Stromal cell of bone marrow (primary cell): ENCODE data around the gene VSTM2B.

Experiments used
- DNase-seq: peaks from one replicate; pipeline ENCODE4 v3.0.0-alpha.2; 2012; ENCODE audit warnings: low read depth

VSTM2B gene

GRCh38 chr19:29568036-29569025 is 42.5 kb downstream of the VSTM2B start:
- DNase-seq: no peak

- DNase-seq: no peak
Measured at GRCh38 chr19:29569038-29569911, 43.5 kb downstream of the VSTM2B start.

GRCh38 chr19:29571181-29571580 is 45.4 kb downstream of the VSTM2B start:
- DNase-seq: no peak

DNA sequence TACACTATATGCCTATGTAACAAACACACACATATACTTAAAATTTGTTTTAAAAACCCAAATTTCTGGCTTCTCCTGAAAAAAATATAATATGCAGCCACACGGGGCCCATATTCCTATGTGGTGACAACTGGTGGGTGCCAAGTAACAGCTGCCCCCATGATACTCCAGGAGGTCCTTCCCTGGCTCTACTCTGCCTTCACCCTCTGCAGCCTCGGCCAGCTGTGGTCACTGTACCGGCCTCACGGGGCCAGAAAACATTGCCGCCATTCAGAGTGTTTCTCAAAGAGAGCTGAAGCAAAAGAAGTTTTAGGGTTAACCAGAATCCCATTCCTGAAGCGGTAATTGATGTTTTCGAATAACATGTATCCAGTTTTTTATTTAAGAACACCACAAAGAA is 47.7 kb downstream of the VSTM2B start:
- no peak for DNase-seq

DNA sequence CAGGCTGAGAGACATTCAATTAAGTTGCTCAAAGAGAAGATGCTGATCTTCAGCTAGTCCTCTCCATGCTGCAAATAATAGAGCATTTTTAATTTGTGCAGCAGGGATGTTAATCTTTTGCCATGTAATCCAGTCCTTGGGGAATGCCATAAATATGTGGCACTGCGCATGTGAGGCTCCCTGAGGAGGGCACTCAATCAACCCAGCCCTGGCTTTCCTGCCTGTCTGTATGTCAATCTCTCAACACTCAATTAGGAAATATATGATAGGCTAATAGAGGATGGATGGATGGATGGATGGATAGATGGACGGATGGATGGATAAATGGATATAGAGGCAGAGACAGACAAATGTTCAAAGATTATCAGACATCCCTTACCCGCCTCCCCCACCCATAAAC is 48.7 kb downstream of the VSTM2B start:
- no peak for DNase-seq

GRCh38 chr19:29576046-29576606 is 50.3 kb downstream of the VSTM2B start:
- no peak for DNase-seq

- no peak for DNase-seq
Measured at GRCh38 chr19:29576761-29577648, 51.2 kb downstream of the VSTM2B start.

GRCh38 chr19:29577649-29577963 is 51.8 kb downstream of the VSTM2B start:
- DNase-seq: no peak

DNA sequence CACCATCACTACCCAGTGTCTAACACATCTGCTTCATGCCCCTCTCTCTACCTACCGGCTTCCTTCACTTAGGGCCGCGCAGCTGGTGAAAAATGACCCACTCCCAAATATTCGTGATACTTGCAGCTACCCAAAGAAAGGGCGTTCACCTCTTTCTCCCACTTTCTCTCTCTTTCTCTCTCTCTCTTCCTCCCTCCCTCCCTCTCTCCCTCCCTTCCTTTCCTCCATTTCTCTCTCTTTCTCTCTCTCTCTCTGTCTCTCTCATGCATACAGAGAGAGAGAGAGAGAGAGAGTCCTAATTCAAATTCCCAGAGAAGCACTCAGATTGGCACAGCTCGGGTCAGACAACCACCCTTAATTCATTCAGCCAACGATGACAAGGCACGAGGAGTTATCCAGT is 52.6 kb downstream of the VSTM2B start:
- DNase-seq: no peak

GRCh38 chr19:29579308-29579910 is 53.6 kb downstream of the VSTM2B start:
- no peak for DNase-seq

DNA sequence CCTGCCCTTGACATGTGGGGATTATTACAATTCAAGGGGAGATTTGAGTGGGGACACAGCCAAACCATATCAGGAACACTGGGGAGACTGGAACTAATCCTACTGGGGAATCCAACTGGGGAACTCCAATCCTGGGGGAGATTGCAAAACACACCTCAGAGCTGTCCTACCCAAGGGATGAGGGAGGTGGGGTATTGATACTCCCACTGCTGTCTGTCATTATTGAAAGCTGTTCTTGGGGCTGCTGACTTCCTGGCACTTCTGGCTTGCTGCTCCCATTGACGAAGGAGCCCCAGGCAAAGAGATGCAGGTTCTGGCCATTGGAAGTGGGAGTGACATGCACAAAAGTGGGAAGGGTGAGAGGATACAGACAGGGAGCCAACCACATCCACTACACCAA is 55.6 kb downstream of the VSTM2B start:
- no peak for DNase-seq

- DNase-seq: no peak
Measured at GRCh38 chr19:29583196-29583999, 57.6 kb downstream of the VSTM2B start.

- DNase-seq: no peak
Measured at GRCh38 chr19:29586401-29586800, 60.6 kb downstream of the VSTM2B start.

DNA sequence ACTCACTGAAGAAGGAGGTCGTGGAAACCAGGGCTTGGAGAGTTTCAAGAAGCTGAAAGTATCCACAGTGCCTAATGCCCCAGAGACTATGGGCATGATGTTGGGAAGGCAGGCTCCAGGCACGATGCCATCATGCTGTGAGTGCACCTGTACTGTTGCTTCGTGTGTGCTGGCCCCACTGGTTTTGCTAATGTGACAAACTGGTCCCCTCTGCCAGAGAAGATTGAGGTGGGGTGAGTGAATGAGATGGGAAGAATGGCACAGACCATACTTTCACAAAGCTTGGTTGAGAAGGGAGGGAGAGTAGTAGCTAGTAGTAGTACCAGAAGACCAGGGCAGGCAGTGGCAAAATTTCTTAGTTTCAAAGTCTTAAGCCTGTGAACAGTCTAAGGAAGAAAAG is 61.3 kb downstream of the VSTM2B start:
- DNase-seq: no peak

DNA sequence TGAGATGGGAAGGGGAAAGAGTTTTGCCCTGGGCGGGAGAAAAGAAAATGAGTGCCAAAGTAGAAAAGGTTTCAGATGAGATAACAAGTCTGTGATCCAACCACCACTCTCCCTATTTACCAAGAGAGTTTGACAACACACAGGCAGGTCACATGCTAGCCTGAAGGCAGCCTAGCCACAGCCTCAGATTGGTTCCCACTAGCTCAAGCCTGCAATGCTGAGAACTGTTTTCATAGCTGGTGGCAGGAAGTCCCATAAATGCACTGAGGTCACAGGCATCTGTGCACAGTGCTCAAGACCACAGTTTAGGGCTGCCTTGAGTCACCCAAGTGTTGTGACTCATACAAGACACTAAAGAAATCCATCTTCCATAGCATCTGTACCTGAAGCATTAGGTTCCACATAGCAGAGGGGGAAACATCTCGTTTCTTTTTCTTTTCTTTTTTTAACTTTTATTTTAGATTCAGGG is 61.8 kb downstream of the VSTM2B start:
- DNase-seq: no peak

- no peak for DNase-seq
Measured at GRCh38 chr19:29588095-29588494, 62.3 kb downstream of the VSTM2B start.

DNA sequence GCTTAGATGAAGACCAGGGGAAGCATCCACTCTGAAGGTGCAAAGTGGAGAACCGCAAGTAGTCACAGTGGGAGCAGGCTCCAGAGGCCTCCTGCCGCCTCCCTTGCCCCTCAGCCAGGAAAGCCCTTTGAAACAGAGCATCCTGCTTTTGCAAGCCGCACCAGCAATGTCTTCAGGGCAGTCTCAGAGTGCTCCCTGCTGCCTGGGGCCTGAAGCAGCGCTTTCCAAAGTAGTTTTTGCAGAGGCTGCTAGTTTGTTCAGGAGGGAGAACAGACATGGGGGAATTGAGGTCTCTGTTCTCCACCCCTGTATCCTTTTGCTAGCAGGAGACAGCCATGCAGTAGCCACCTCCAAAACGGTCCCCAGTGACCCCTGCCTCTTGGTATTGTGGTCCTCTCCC is 64.5 kb downstream of the VSTM2B start:
- DNase-seq: no peak

- DNase-seq: no peak
Measured at GRCh38 chr19:29591670-29592069, 65.9 kb downstream of the VSTM2B start.

DNA sequence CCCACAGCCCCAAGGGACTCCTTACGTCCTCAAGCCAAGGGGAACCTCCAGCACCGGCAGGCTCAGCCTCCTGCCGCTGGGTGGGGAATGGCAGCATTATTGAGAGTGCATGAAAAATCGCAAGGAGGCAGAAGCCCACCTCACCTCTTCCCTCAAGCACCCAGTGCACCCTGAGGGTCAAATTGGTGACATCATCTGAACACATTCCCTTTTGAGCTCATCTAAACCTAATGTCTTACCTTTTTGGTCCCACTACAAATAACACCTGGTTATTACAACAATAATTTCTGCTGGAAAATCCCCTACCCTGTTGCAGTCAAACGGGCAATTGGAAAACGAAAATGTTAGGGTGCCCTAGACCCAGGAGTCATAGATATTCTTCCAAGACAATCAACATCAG is 68.1 kb downstream of the VSTM2B start:
- no peak for DNase-seq

DNA sequence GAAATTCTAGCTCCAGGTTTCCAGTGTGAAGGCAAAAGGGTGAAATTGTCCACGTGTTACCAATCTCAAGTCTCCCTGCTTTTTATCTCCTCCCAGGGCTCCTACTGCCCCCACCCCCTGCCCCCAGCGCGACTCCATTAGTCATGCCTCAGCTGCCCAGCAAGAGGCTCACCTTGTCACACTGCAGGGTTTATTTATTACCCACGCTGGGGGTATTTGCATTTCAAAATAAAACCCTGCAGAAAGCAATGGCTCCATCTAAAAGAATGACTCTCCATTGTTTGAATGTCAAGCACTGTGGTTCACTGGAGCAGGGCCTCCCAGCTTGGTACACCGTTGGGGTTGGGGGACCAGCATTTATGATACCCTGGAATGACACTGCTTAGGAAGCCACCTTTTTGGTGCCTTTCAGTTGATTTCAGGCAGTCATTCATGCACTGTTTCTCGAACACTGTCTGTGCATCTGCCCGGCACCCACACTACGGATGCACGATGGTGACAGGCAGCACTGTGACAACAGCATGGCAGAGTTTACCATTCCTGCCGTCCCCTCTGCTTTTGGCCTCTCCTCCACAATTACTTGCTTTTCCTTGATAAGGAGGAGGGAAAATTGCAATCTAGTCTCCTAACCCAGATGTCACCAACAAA is 70.4 kb downstream of the VSTM2B start:
- DNase-seq: no peak
